Measurements from ENCODE around the gene PLSCR1.

DNA sequence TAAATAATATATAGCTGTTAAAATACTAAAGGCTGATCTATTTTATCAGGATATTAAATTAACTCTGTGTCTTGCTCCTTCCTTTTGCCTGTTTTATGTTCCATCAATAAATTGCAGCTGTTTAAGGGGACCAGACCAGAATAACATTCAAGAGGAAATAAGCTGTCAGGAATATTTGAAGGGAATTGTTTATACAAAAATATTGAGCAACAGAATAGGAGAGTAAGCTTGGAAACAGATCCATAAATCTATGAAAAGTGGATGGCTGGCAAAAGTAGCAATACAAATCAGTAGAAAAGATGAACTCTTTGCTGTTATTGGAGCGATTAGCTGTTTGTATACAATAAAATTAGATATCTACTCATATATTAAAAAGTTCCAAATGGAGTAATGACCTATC, 38.9 kb downstream of the PLSCR1 start:
- no peak for TF ChIP-seq ZNF70 (CRISPR knock-in tag; IDR thresholded peaks at IDR 0.05)
- TF ChIP-seq BACH2 (CRISPR knock-in tag; IDR thresholded peaks at IDR 0.05; ENCODE audit: borderline replicate concordance) = no peak
- TF ChIP-seq ZC3H10 (CRISPR knock-in tag; IDR thresholded peaks at IDR 0.05) = no peak
- no peak for TF ChIP-seq TCF4 (CRISPR knock-in tag; IDR thresholded peaks at IDR 0.05; ENCODE audit: borderline replicate concordance)
- no peak for TF ChIP-seq ZFP3 (CRISPR knock-in tag; IDR thresholded peaks at IDR 0.05)
- TF ChIP-seq ZFP30 (CRISPR knock-in tag; IDR thresholded peaks at IDR 0.05) = no peak
- TF ChIP-seq RARB (CRISPR knock-in tag; IDR thresholded peaks at IDR 0.05) = no peak
